Measurements from ENCODE around the gene HYAL3.
"Not testable (repeated sequence)": the region's sequence is repeated elsewhere in the genome, so short reads cannot be mapped to it uniquely, and the experiment has no call there.

HYAL3 gene

GRCh38 chr3:50314342-50314741 is 15.1 kb upstream of the HYAL3 start:
- Mint-ChIP-seq H3K4me1 (peaks cover 23% of the 10 kb centered on the region), H3K36me3 (ENCODE audit: low read depth) (peaks cover 10% of the 10 kb centered on the region), H3K4me3 (no peak overlapping the region), H3K9me3 (no peaks in the 10 kb centered on the region), H3K27me3 (no peaks in the 10 kb centered on the region), H3K27ac (no peak overlapping the region)
- no peak for ATAC-seq
- DNase-seq, result no peak

- not testable (repeated sequence) for H3K27me3 Mint-ChIP-seq, H3K4me3 Mint-ChIP-seq
Observed at GRCh38 chr3:50312041-50312440, 12.8 kb upstream of the HYAL3 start.

GRCh38 chr3:50304601-50305000 is 5.4 kb upstream of the HYAL3 start:
- Mint-ChIP-seq H3K4me1 (peaks cover 19% of the 10 kb centered on the region), H3K27ac (no peak overlapping the region), H3K36me3 (ENCODE audit: low read depth) (peaks cover 5% of the 10 kb centered on the region), H3K27me3 (no peaks in the 10 kb centered on the region), H3K9me3 (no peaks in the 10 kb centered on the region), H3K4me3 (no peak overlapping the region)
- DNase-seq (peak; percentile 2), ATAC-seq (peak; percentile 48)

More at GRCh38 chr3:50312041-50312440, 12.8 kb upstream of the HYAL3 start:
- Mint-ChIP-seq H3K36me3 (ENCODE audit: low read depth) (peaks cover 11% of the 10 kb centered on the region), H3K4me1 (peaks cover 11% of the 10 kb centered on the region)
- not testable (repeated sequence) for H3K9me3 Mint-ChIP-seq, ATAC-seq, H3K27ac Mint-ChIP-seq, DNase-seq

GRCh38 chr3:50303013-50303815 is 4.0 kb upstream of the HYAL3 start, which contains the start of gene HYAL1:
Gene HYAL1, minus strand, starts transcription at chr3:50303574. Its CDS starts 618 bp downstream, at chr3:50302956.
- H3K4me1 Mint-ChIP-seq, result peaks cover 24% of the 10 kb centered on the region
- no peak within 1 kb of the TSS for H3K4me3 Mint-ChIP-seq
- no peak within 1 kb of the TSS for H3K27ac Mint-ChIP-seq
- no peaks in the 10 kb centered on the region for H3K27me3 Mint-ChIP-seq
- no peaks in the 10 kb centered on the region for H3K36me3 Mint-ChIP-seq (ENCODE audit: low read depth)
- no peaks in the 10 kb centered on the region for H3K9me3 Mint-ChIP-seq
- ATAC-seq (no peak), DNase-seq (peak; percentile 3)

GRCh38 chr3:50302095-50303012 is 3.1 kb upstream of the HYAL3 start:
- peaks cover 29% of the 10 kb centered on the region for H3K4me1 Mint-ChIP-seq
- DNase-seq (no peak), ATAC-seq (no peak)
- no peak overlapping the region for H3K4me3 Mint-ChIP-seq
- no peaks in the 10 kb centered on the region for H3K36me3 Mint-ChIP-seq (ENCODE audit: low read depth)
- H3K9me3 Mint-ChIP-seq, result no peaks in the 10 kb centered on the region
- no peaks in the 10 kb centered on the region for H3K27me3 Mint-ChIP-seq
- H3K27ac Mint-ChIP-seq, result no peak overlapping the region

- ATAC-seq (no peak), DNase-seq (no peak)
- no peaks in the 10 kb centered on the region for H3K27me3 Mint-ChIP-seq
- peak overlapping the region; percentile 99 for H3K4me3 Mint-ChIP-seq
- peaks cover 29% of the 10 kb centered on the region for H3K4me1 Mint-ChIP-seq
- no peaks in the 10 kb centered on the region for H3K9me3 Mint-ChIP-seq
- no peaks in the 10 kb centered on the region for H3K36me3 Mint-ChIP-seq (ENCODE audit: low read depth)
- peak overlapping the region; percentile 91 for H3K27ac Mint-ChIP-seq
Observed at GRCh38 chr3:50300681-50301254, 1.6 kb upstream of the HYAL3 start.

- Mint-ChIP-seq H3K27me3 (no peaks in the 10 kb centered on the region), H3K9me3 (no peaks in the 10 kb centered on the region), H3K27ac (peak overlapping the region; percentile 91), H3K4me1 (peaks cover 29% of the 10 kb centered on the region), H3K4me3 (peak overlapping the region; percentile 99), H3K36me3 (ENCODE audit: low read depth) (no peaks in the 10 kb centered on the region)
- no peak for ATAC-seq
- DNase-seq, result no peak
Observed at GRCh38 chr3:50299929-50300680, 900 bp upstream of the HYAL3 start.

- no peak for ATAC-seq
- Mint-ChIP-seq H3K4me3 (peak overlapping the region; percentile 99), H3K9me3 (no peaks in the 10 kb centered on the region), H3K27ac (peak overlapping the region; percentile 91), H3K4me1 (peaks cover 25% of the 10 kb centered on the region), H3K36me3 (ENCODE audit: low read depth) (no peaks in the 10 kb centered on the region), H3K27me3 (no peaks in the 10 kb centered on the region)
- DNase-seq, result no peak
Observed at GRCh38 chr3:50299638-50299928, 378 bp upstream of the HYAL3 start.

GRCh38 chr3:50297896-50298725 is 1.1 kb downstream of the HYAL3 start:
- Mint-ChIP-seq H3K9me3 (no peaks in the 10 kb centered on the region), H3K4me1 (peaks cover 24% of the 10 kb centered on the region), H3K4me3 (peak overlapping the region; percentile 99), H3K27me3 (no peaks in the 10 kb centered on the region), H3K36me3 (ENCODE audit: low read depth) (no peaks in the 10 kb centered on the region), H3K27ac (peak overlapping the region; percentile 47)
- DNase-seq (no peak), ATAC-seq (no peak)

- H3K27ac Mint-ChIP-seq, result no peak overlapping the region
- H3K4me3 Mint-ChIP-seq, result no peak overlapping the region
- no peaks in the 10 kb centered on the region for H3K36me3 Mint-ChIP-seq (ENCODE audit: low read depth)
Observed at GRCh38 chr3:50297384-50297775, 1.8 kb downstream of the HYAL3 start.

GRCh38 chr3:50296721-50297383 is 2.4 kb downstream of the HYAL3 start:
- Mint-ChIP-seq H3K4me3 (no peak overlapping the region), H3K9me3 (no peaks in the 10 kb centered on the region), H3K27me3 (no peaks in the 10 kb centered on the region), H3K27ac (no peak overlapping the region), H3K4me1 (peaks cover 31% of the 10 kb centered on the region), H3K36me3 (ENCODE audit: low read depth) (no peaks in the 10 kb centered on the region)
- ATAC-seq (no peak), DNase-seq (no peak)

More at GRCh38 chr3:50297384-50297775, 1.8 kb downstream of the HYAL3 start:
- no peaks in the 10 kb centered on the region for H3K27me3 Mint-ChIP-seq
- H3K4me1 Mint-ChIP-seq, result peaks cover 31% of the 10 kb centered on the region
- DNase-seq, result no peak
- no peak for ATAC-seq
- H3K9me3 Mint-ChIP-seq, result no peaks in the 10 kb centered on the region

GRCh38 chr3:50295553-50296431 is 3.4 kb downstream of the HYAL3 start:
- no peak overlapping the region for H3K27ac Mint-ChIP-seq
- peaks cover 33% of the 10 kb centered on the region for H3K4me1 Mint-ChIP-seq
- H3K4me3 Mint-ChIP-seq, result no peak overlapping the region
- DNase-seq (no peak), ATAC-seq (no peak)
- H3K9me3 Mint-ChIP-seq, result no peaks in the 10 kb centered on the region
- no peaks in the 10 kb centered on the region for H3K27me3 Mint-ChIP-seq
- H3K36me3 Mint-ChIP-seq (ENCODE audit: low read depth), result peaks cover 6% of the 10 kb centered on the region

Data from activated naive CD8-positive, alpha-beta T cell treated with anti-CD3 and anti-CD28 coated beads, Interleukin-2, amount 50 U/mL, for 24 hours (primary cell).